BJ (cell line): ENCODE measurements around the gene ZFYVE28. TPM values are rescaled to one million over a fixed set of nuclear protein-coding genes. Genes with fewer than 3 reads are reported as not detected.

Experiments
- CTCF ChIA-PET: fragments of 350-600 bp; formaldehyde crosslinking; extraction: SDS; loops from one replicate; lab custom pipeline; 2021; ENCODE audit warnings: antibody characterized with exemption, inconsistent platforms; lab: Yijun Ruan, JAX
- POLR2A ChIA-PET: fragments of 300-600 bp; sonication (Branson Sonifier 250); formaldehyde crosslinking; extraction: SDS; loops from one replicate; lab custom pipeline; 2021; ENCODE audit warnings: antibody characterized with exemption; lab: Charles Lee
- DNase-seq: peaks from one replicate; pipeline ENCODE4 v3.0.0-alpha.2; 2011; ENCODE audit warnings: low read depth
- H3K27me3 ChIP-seq: 2 replicates; pipeline ENCODE4 v1.6.0; 2011; ENCODE audit warnings: low read length; ENCODE audit not compliant: control insufficient read depth, insufficient read depth
- H3K36me3 ChIP-seq: 2 replicates; pipeline ENCODE4 v1.5.1; 2011; ENCODE audit warnings: low read length; ENCODE audit not compliant: control insufficient read depth, insufficient read depth
- H3K4me3 ChIP-seq: 2 replicates; pipeline ENCODE4 v1.5.1; 2011; ENCODE audit warnings: low read depth, mild to moderate bottlenecking, control low read depth, low read length
- polyA plus RNA-seq: library from polyadenylated mRNA; depleted of rRNA; stranded (reverse); fragments of >200 nt; gene quantifications from 2 replicates; pipeline ENCODE4 v1.2.3, GENCODE V29; 2011
- TF ChIP-seq, protein P1 (sequence below): IDR thresholded peaks from 2 replicates; pipeline ENCODE4 v1.5.1; 2011; ENCODE audit warnings: low read depth, mild to moderate bottlenecking, control low read depth, inconsistent platforms, low read length, moderate library complexity; ENCODE audit not compliant: insufficient read depth

Gene ZFYVE28
- polyA plus RNA-seq, 1 experiment: 4.4 TPM

DNA sequence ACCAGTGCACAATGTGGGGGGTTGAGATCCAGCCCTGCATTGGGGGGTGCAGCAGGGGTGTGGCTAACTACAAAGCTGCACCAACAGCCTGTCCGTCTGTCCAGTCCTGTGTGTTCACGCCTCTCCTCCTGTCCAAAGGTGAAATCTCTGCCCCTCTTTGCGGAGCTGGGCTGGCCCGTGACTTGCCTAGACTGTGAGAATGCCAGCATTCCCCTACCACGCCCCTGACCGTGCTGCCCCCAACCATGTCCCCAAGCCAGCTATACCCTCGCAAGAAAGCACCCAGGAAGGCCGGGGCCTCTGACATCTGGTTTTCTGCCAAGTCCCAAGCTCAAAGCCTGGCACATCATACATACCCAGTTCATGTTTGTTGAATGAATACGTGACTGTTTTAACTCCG is 19.2 kb downstream of the ZFYVE28 start:
- ChIA-PET CTCF (interaction anchor here (0.8 kb wide), 1 partner anchor 179 kb away, joined by 4 read pairs; no protein-coding TSS in a partner anchor), POLR2A (no interaction called here)
- TF ChIP-seq, protein P1, sequence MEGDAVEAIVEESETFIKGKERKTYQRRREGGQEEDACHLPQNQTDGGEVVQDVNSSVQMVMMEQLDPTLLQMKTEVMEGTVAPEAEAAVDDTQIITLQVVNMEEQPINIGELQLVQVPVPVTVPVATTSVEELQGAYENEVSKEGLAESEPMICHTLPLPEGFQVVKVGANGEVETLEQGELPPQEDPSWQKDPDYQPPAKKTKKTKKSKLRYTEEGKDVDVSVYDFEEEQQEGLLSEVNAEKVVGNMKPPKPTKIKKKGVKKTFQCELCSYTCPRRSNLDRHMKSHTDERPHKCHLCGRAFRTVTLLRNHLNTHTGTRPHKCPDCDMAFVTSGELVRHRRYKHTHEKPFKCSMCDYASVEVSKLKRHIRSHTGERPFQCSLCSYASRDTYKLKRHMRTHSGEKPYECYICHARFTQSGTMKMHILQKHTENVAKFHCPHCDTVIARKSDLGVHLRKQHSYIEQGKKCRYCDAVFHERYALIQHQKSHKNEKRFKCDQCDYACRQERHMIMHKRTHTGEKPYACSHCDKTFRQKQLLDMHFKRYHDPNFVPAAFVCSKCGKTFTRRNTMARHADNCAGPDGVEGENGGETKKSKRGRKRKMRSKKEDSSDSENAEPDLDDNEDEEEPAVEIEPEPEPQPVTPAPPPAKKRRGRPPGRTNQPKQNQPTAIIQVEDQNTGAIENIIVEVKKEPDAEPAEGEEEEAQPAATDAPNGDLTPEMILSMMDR: no peak
- no peaks in the 10 kb centered on the region for H3K36me3 ChIP-seq
- peaks cover 1% of the 10 kb centered on the region; the same call in 1 of the 2 replicates for H3K27me3 ChIP-seq
- no peak for DNase-seq
- no peak overlapping the region for H3K4me3 ChIP-seq

DNA sequence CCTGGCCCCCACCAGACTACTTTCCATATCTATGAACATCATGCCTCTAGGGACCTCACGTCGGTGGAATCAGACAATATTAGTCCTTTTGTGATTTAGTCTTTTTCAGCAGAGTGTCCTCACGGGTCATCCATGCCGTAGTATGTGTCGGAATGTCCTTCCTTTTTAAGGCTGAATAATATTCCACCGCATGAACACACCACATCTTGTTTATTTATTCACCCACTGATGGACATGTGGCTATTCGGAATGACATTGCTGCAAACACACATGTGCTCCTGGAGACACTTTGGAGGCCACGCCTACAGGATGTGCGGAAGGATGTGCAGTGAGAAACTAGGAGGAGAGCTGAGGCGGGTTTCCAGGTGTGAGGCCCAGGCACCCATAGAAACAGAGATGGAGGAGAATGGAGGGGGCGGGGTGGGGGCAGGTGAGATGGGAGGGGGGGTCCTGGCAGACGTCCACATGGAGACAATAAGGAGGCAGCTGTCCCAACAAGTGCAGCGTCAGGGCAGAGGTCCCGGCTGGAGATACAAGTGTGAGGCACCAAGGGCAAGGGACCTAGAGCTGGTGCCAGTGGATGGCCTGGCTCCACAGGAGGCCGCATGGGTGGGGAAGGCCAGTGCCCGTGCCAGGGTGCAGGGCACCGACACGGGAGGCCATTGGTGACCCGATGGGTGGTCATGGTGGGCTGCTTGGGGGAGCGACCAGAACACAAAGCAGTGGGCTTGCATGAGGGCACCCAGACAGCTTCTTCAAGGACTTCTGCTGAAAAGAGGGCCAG is 20.7 kb downstream of the ZFYVE28 start:
- POLR2A ChIA-PET: no interaction called here
- no peak for DNase-seq
- no peaks in the 10 kb centered on the region for H3K36me3 ChIP-seq
- CTCF ChIA-PET: interaction anchor here (1.2 kb wide), 1 partner anchor 9 kb away, joined by 3 read pairs; no protein-coding TSS in a partner anchor
- peaks cover 3% of the 10 kb centered on the region; the same call in 1 of the 2 replicates for H3K27me3 ChIP-seq
- no peak overlapping the region for H3K4me3 ChIP-seq
- TF ChIP-seq, protein P1: no peak

DNA sequence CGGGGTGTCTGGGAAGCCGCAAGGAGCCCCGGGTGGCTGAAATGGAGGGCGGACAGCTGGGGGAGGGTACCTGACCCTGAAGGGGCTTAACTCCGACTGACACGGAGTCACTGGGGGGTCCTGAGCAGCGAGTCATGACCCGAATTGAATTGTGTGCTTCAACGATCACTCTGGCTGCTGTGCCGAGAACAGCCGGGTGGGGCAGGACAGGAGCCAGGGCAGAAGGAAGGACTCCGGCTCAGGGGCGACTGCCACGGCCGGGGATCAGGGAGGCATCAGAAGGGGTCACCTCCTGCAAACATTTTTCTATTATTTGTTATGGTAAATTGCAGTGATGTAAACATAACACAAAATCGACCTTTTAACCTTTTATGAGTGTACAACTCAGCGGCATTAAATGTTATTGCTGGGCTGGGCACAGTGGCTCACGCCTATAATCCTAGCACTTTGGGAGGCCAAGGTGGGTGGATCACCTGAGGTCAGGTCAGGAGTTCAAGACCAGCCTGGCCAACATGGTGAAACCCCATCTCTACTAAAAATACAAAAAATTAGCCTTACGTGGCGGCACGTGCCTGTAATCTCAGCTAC is 21.6 kb downstream of the ZFYVE28 start:
- H3K36me3 ChIP-seq: no peaks in the 10 kb centered on the region
- ChIA-PET CTCF (interaction anchor here (1.2 to 1.4 kb wide), 2 partner anchors 10 to 24 kb away, joined by 3 to 4 read pairs; no protein-coding TSS in a partner anchor), POLR2A (no interaction called here)
- no peak overlapping the region for H3K4me3 ChIP-seq
- no peak for DNase-seq
- TF ChIP-seq, protein P1: no peak
- H3K27me3 ChIP-seq: peaks cover 3% of the 10 kb centered on the region; the same call in 1 of the 2 replicates

DNA sequence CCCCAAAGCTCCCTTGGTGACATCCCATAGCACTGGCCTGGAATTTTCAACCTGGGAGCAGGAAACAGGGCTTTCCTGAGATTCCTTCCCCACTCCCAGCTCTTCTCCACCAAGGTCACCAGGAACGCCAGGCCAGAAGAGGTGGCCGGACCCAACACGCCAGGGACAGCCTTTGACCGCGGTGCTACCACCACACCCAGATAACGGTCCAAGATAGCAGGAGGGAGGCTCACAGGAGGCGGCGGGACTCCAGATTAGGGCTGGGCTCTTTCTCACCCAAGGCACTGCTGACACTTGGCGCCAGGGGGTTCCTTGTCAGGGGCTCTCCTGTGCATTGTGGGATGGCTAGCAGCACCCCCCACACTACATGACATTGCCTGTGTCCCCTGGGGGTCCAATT is 22.9 kb downstream of the ZFYVE28 start:
- H3K27me3 ChIP-seq: peaks cover 8% of the 10 kb centered on the region
- H3K36me3 ChIP-seq: no peaks in the 10 kb centered on the region
- POLR2A ChIA-PET: no interaction called here
- TF ChIP-seq, protein P1: no peak
- DNase-seq: no peak
- no peak overlapping the region for H3K4me3 ChIP-seq
- CTCF ChIA-PET: interaction anchor here (1.4 kb wide), 1 partner anchor 23 kb away, joined by 4 read pairs; no protein-coding TSS in a partner anchor

DNA sequence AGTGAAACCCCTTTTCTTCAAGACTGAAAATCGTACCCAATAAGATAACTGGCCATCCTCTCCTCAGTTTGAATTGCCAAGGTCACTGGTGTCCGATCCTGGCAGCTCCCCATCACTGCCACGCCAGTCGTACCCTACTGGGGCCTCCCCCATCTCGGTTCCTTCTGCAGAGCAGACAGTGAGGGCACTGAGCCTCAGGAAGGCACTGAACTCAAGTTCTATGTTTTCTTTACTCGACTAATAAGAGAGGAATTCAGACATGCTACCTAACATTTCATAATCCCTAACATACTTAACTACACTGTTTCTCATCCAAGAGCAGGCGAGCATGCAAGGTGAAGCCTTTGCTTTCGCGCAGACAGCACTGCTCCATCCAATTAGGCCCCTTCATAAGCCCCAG is 23.4 kb downstream of the ZFYVE28 start:
- Histone ChIP-seq H3K27me3 (peaks cover 12% of the 10 kb centered on the region), H3K36me3 (no peaks in the 10 kb centered on the region), H3K4me3 (no peak overlapping the region)
- no peak for DNase-seq
- ChIA-PET CTCF (no interaction called here), POLR2A (no interaction called here)
- TF ChIP-seq, protein P1: no peak
